A673 (cell line): Measurements from ENCODE around the gene HMCN2. TPM values are rescaled to one million over a fixed set of nuclear protein-coding genes. Genes with fewer than 3 reads are reported as not detected.

Experiments
- BruUV-seq: library from RNA; stranded (reverse); fragments of 400-500 nt; replicated peaks from 2 replicates; lab custom pipeline; 2021; lab: Mats Ljungman, UMichigan
- CTCF ChIA-PET: fragments of 300-600 bp; sonication (Branson Sonifier 250); formaldehyde crosslinking; loops from one replicate; lab custom pipeline; 2022; ENCODE audit warnings: antibody characterized with exemption; lab: Charles Lee
- POLR2A ChIA-PET: fragments of 300-600 bp; sonication (Branson Sonifier 250); formaldehyde crosslinking; loops from one replicate; lab custom pipeline; 2022; ENCODE audit warnings: antibody characterized with exemption; ENCODE audit not compliant: low non-redundant PET; lab: Charles Lee
- DNase-seq: peaks from one replicate; pipeline ENCODE4 v3.0.0-alpha.2; 2015; ENCODE audit warnings: low spot score
- H3K27ac ChIP-seq: fragments of 200-600 bp; sonication (generic); 2 replicates; pipeline ENCODE4 v1.5.1; 2016; ENCODE audit warnings: mixed run types, low read depth, mild to moderate bottlenecking, mixed read lengths, antibody characterized with exemption, low read length; ENCODE audit not compliant: poor library complexity, severe bottlenecking
- H3K27me3 ChIP-seq: fragments of 200-600 bp; sonication (generic); replicated peaks from 2 replicates; pipeline ENCODE4 v1.6.1; 2017; ENCODE audit warnings: mixed run types, low read depth, mild to moderate bottlenecking, mixed read lengths, antibody characterized with exemption, low read length; ENCODE audit not compliant: insufficient read depth, poor library complexity
- H3K36me3 ChIP-seq: fragments of 200-600 bp; sonication (generic); 2 replicates; pipeline ENCODE4 v1.6.1; 2016; ENCODE audit warnings: mixed run types, mild to moderate bottlenecking, mixed read lengths, antibody characterized with exemption, low read length; ENCODE audit not compliant: insufficient read depth, poor library complexity, severe bottlenecking
- H3K4me1 ChIP-seq: fragments of 200-600 bp; sonication (generic); 2 replicates; pipeline ENCODE4 v1.6.1; 2017; ENCODE audit warnings: mixed run types, mild to moderate bottlenecking, mixed read lengths, antibody characterized with exemption, low read length; ENCODE audit not compliant: insufficient read depth, poor library complexity, severe bottlenecking
- H3K4me3 ChIP-seq: fragments of 200-600 bp; sonication (generic); 2 replicates; pipeline ENCODE4 v1.5.1; 2016; ENCODE audit warnings: low read depth, mixed run types, mild to moderate bottlenecking, mixed read lengths, low read length; ENCODE audit not compliant: poor library complexity, severe bottlenecking
- H3K9me3 ChIP-seq: fragments of 200-600 bp; sonication (generic); 2 replicates; pipeline ENCODE4 v1.6.1; 2016; ENCODE audit warnings: mixed run types, low read depth, mild to moderate bottlenecking, mixed read lengths, antibody characterized with exemption, low read length; ENCODE audit not compliant: poor library complexity, severe bottlenecking
- CTCF ChIP-seq: fragments of 300-800, 200-600 bp; sonication (generic); conservative IDR thresholded peaks from 2 replicates; pipeline ENCODE4 v1.5.1; 2017; ENCODE audit warnings: low read depth, mild to moderate bottlenecking, antibody characterized with exemption, low read length, moderate library complexity, mixed read lengths
- EZH2 ChIP-seq: fragments of 200-600 bp; sonication (generic); IDR thresholded peaks from 2 replicates; pipeline ENCODE4 v1.6.1; 2017; ENCODE audit warnings: borderline replicate concordance, low read depth, mild to moderate bottlenecking, mixed read lengths, antibody characterized with exemption, low read length; ENCODE audit not compliant: poor library complexity, severe bottlenecking
- intact Hi-C: fragments of 100-400 bp; cut with micrococcal nuclease; formaldehyde crosslinking; loops from one replicate; pipeline ENCODE4 v1.10.0; 2022; ENCODE audit not compliant: unreplicated experiment
- total RNA-seq: library from RNA; stranded (reverse); gene quantifications from 2 replicates; pipeline ENCODE4 v1.2.3, GENCODE V29; 2021

HMCN2 gene
- total RNA-seq, 1 experiment from 2014 or later: 0.28 TPM

- no peaks in the 10 kb centered on the region for H3K9me3 ChIP-seq
- ChIA-PET CTCF (interaction anchor here (0.6 kb wide), 1 partner anchor 192 kb away, joined by 3 read pairs; no protein-coding TSS in a partner anchor), POLR2A (no interaction called here)
- H3K4me3 ChIP-seq: no peak overlapping the region
- TF ChIP-seq CTCF (no peak), EZH2 (no peak)
- no peak for DNase-seq
- no peaks in the 10 kb centered on the region for H3K4me1 ChIP-seq
- BruUV-seq: no TSS peak
- no peaks in the 10 kb centered on the region for H3K36me3 ChIP-seq
- no peak overlapping the region for H3K27ac ChIP-seq
- intact Hi-C loops: no loop called here
- H3K27me3 ChIP-seq: peaks cover 39% of the 10 kb centered on the region
Measured at GRCh38 chr9:130301483-130302286, 36.1 kb downstream of the HMCN2 start.

GRCh38 chr9:130302785-130303612 is 37.4 kb downstream of the HMCN2 start:
- TF ChIP-seq EZH2 (no peak), CTCF (no peak)
- Histone ChIP-seq H3K9me3 (no peaks in the 10 kb centered on the region), H3K27ac (no peak overlapping the region), H3K4me1 (no peaks in the 10 kb centered on the region), H3K27me3 (peaks cover 30% of the 10 kb centered on the region), H3K36me3 (no peaks in the 10 kb centered on the region), H3K4me3 (no peak overlapping the region)
- ChIA-PET POLR2A (no interaction called here), CTCF (no interaction called here)
- no TSS peak for BruUV-seq
- intact Hi-C loops: no loop called here
- DNase-seq: no peak

GRCh38 chr9:130303613-130304055 is 38.1 kb downstream of the HMCN2 start:
- no peak overlapping the region for H3K27ac ChIP-seq
- H3K36me3 ChIP-seq: no peaks in the 10 kb centered on the region
- TF ChIP-seq CTCF: no peak
- TF ChIP-seq EZH2: no peak
- peaks cover 30% of the 10 kb centered on the region for H3K27me3 ChIP-seq
- H3K4me1 ChIP-seq: no peaks in the 10 kb centered on the region
- ChIA-PET POLR2A (no interaction called here), CTCF (no interaction called here)
- DNase-seq: no peak
- no TSS peak for BruUV-seq
- intact Hi-C loops: no loop called here
- H3K9me3 ChIP-seq: no peaks in the 10 kb centered on the region
- H3K4me3 ChIP-seq: no peak overlapping the region
